ENCODE measurements around the gene FAM136A. TPM values are rescaled to one million over a fixed set of nuclear protein-coding genes. Genes with fewer than 3 reads are reported as not detected.

The FAM136A gene
- total and polyA plus RNA-seq, 8 donors = 5.3 to 49.8 (median 36.3) TPM

GRCh38 chr2:70258532-70258875 is 43.4 kb downstream of the FAM136A start:
- Histone ChIP-seq H3K27me3 (no peaks in the 10 kb centered on the region), H3K4me1 (peaks cover 23 to 55% (median 39%) of the 10 kb centered on the region in 4 donors), H3K9me3 (no peaks in the 10 kb centered on the region), H3K36me3 (peaks cover 9 to 40% (median 32%) of the 10 kb centered on the region in 4 donors), H3K27ac (peak overlapping the region; percentile 82 to 91 (median 89)), H3K4me3 (peak overlapping the region; percentile 81 to 95 (median 87))
- DNase-seq = peak; percentile 72 to 79
- whole genome bisulfite sequencing, 5 donors = 1 to 8% (median 2%) methylated on average over 7 to 12 of the region's 12 CpGs
- intact Hi-C loops (cut with DNase I; ENCODE audit: low total_unique reads) = no loop called here
- TF ChIP-seq CTCF (IDR thresholded peaks at IDR 0.05) (no peak), POLR2AphosphoS5 (IDR thresholded peaks at IDR 0.05) (no peak), POLR2A (IDR thresholded peaks at IDR 0.05) (no peak), EP300 (IDR thresholded peaks at IDR 0.05) (no peak)

GRCh38 chr2:70255637-70256314 is 46.1 kb downstream of the FAM136A start:
- H3K9me3 ChIP-seq = no peaks in the 10 kb centered on the region
- TF ChIP-seq POLR2A (IDR thresholded peaks at IDR 0.05) (no peak), CTCF (IDR thresholded peaks at IDR 0.05) (no peak), EP300 (IDR thresholded peaks at IDR 0.05) (no peak), POLR2AphosphoS5 (IDR thresholded peaks at IDR 0.05) (no peak)
- no peak overlapping the region for H3K27ac ChIP-seq
- no peak for DNase-seq
- WGBS, 5 donors = 86 to 92% (median 89%) methylated on average over 8 of the region's 8 CpGs
- intact Hi-C loops (cut with DNase I; ENCODE audit: low total_unique reads) = no loop called here
- no peaks in the 10 kb centered on the region for H3K27me3 ChIP-seq
- peaks cover 16 to 31% (median 25%) of the 10 kb centered on the region in 4 donors for H3K4me1 ChIP-seq
- H3K4me3 ChIP-seq = no peak overlapping the region
- peaks cover 3 to 15% (median 6%) of the 10 kb centered on the region in 4 donors for H3K36me3 ChIP-seq

GRCh38 chr2:70250434-70250833 is 51.4 kb downstream of the FAM136A start:
- intact Hi-C loops (cut with DNase I; ENCODE audit: low total_unique reads) = no loop called here
- TF ChIP-seq CTCF (IDR thresholded peaks at IDR 0.05) = no peak
- no peak for TF ChIP-seq EP300 (IDR thresholded peaks at IDR 0.05)
- no peak for TF ChIP-seq POLR2A (IDR thresholded peaks at IDR 0.05)
- no peak for TF ChIP-seq POLR2AphosphoS5 (IDR thresholded peaks at IDR 0.05)
- Histone ChIP-seq H3K4me1 (peaks cover 6 to 30% (median 23%) of the 10 kb centered on the region in 4 donors), H3K9me3 (no peaks in the 10 kb centered on the region), H3K27me3 (no peaks in the 10 kb centered on the region), H3K27ac (no peak overlapping the region), H3K36me3 (no peaks in the 10 kb centered on the region), H3K4me3 (no peak overlapping the region)
- no peak for DNase-seq
- 78 to 84% (median 82%) methylated on average over 16 of the region's 16 CpGs for WGBS, 5 donors

GRCh38 chr2:70248181-70248847 is 53.6 kb downstream of the FAM136A start, which contains the start of gene TIA1:
Gene TIA1 (minus strand): TSS chr2:70248628. CDS start chr2:70248430, 198 bp downstream.
- Histone ChIP-seq H3K27ac (peak within 1 kb of the TSS; percentile 93 to 99 (median 98)), H3K27me3 (no peaks in the 10 kb centered on the region), H3K4me3 (peak within 1 kb of the TSS; percentile 61 to 79 (median 76)), H3K36me3 (no peaks in the 10 kb centered on the region), H3K4me1 (peaks cover 7 to 51% (median 40%) of the 10 kb centered on the region in 4 donors), H3K9me3 (no peaks in the 10 kb centered on the region)
- 0 to 1% (median 0%) methylated on average over 41 to 47 of the region's 47 CpGs for WGBS, 5 donors
- intact Hi-C loops (cut with DNase I; ENCODE audit: low total_unique reads) = no loop called here
- peak; percentile 100 for DNase-seq
- TF ChIP-seq POLR2AphosphoS5 (IDR thresholded peaks at IDR 0.05) (peak; percentile 59 to 86 (median 85)), POLR2A (IDR thresholded peaks at IDR 0.05) (peak in 2 of 4 donors; percentile 57 to 73), CTCF (IDR thresholded peaks at IDR 0.05) (no peak), EP300 (IDR thresholded peaks at IDR 0.05) (no peak)
